Caco-2 (cell line): Measurements from ENCODE around the gene VTI1A. TPM values are rescaled to one million over a fixed set of nuclear protein-coding genes. Genes with fewer than 3 reads are reported as not detected.

Experiments
- BruUV-seq: library from RNA; stranded (reverse); fragments of 400-500 nt; replicated peaks from 2 replicates; lab custom pipeline; 2021; lab: Mats Ljungman, UMichigan
- CTCF ChIA-PET: fragments of 300-600 bp; sonication (Branson Sonifier 250); formaldehyde crosslinking; loops from one replicate; lab custom pipeline; 2022; ENCODE audit warnings: antibody characterized with exemption; lab: Charles Lee
- POLR2A ChIA-PET: fragments of 300-600 bp; sonication (Branson Sonifier 250); formaldehyde crosslinking; loops from one replicate; lab custom pipeline; 2022; ENCODE audit warnings: antibody characterized with exemption; lab: Charles Lee
- DNase-seq, 2 experiments: peaks; one replicate each; pipeline versions ENCODE4 v3.0.0 to v3.0.0-alpha.2; 2020 to 2022
- H3K27me3 ChIP-seq: replicated peaks from 2 replicates; pipeline ENCODE4 v1.6.0; 2011; ENCODE audit warnings: low read length; ENCODE audit not compliant: control insufficient read depth, insufficient read depth
- H3K36me3 ChIP-seq: 2 replicates; pipeline ENCODE4 v1.5.1; 2011; ENCODE audit warnings: low read length; ENCODE audit not compliant: control insufficient read depth, insufficient read depth
- H3K4me1 ChIP-seq: fragments of 250-450 bp; sonication (Bioruptor Pico); 2 replicates; pipeline ENCODE4 v1.5.1; 2020; ENCODE audit warnings: mild to moderate bottlenecking
- H3K4me3 ChIP-seq: 2 replicates; pipeline ENCODE4 v1.5.1; 2011; ENCODE audit warnings: low read depth, mild to moderate bottlenecking, control low read depth, low read length
- H3K9me3 ChIP-seq: fragments of 250-450 bp; sonication (Bioruptor Pico); 2 replicates; pipeline ENCODE4 v1.5.1; 2020; ENCODE audit warnings: mild to moderate bottlenecking, moderate library complexity
- H3K27ac Mint-ChIP-seq: one replicate; pipeline ENCODE4 v1.8.0; 2022; ENCODE audit warnings: mixed read lengths; ENCODE audit not compliant: unreplicated experiment
- H3K27me3 Mint-ChIP-seq: one replicate; pipeline ENCODE4 v1.8.0; 2022; ENCODE audit warnings: mixed read lengths; ENCODE audit not compliant: insufficient read depth, unreplicated experiment
- H3K36me3 Mint-ChIP-seq: one replicate; pipeline ENCODE4 v1.8.0; 2022; ENCODE audit warnings: mild to moderate bottlenecking, mixed read lengths; ENCODE audit not compliant: insufficient read depth, unreplicated experiment
- H3K4me1 Mint-ChIP-seq: one replicate; pipeline ENCODE4 v1.8.0; 2022; ENCODE audit warnings: low read depth, mixed read lengths; ENCODE audit not compliant: unreplicated experiment
- H3K4me3 Mint-ChIP-seq: one replicate; pipeline ENCODE4 v1.8.0; 2022; ENCODE audit warnings: mild to moderate bottlenecking, moderate library complexity, mixed read lengths; ENCODE audit not compliant: unreplicated experiment
- H3K9me3 Mint-ChIP-seq: one replicate; pipeline ENCODE4 v1.8.0; 2022; ENCODE audit warnings: mixed read lengths; ENCODE audit not compliant: unreplicated experiment
- CTCF ChIP-seq, 2 experiments: fragments of 200-600 bp in 1 of 2; IDR thresholded peaks; 1 replicate in 1 of 2; 2 replicates in 1 of 2; pipeline versions ENCODE4 v1.5.1 to v1.8.0; 2011 to 2022; ENCODE audit warnings: antibody characterized with exemption in 1 of 2, control low read depth in 1 of 2, inconsistent platforms in 1 of 2, low read depth in 1 of 2, low read length in 1 of 2, mild to moderate bottlenecking in 1 of 2, moderate library complexity in 1 of 2; ENCODE audit not compliant: insufficient read depth in 1 of 2, severe bottlenecking in 1 of 2, unreplicated experiment in 1 of 2
- intact Hi-C: fragments of 100-400 bp; cut with micrococcal nuclease; formaldehyde crosslinking; loops from one replicate; pipeline ENCODE4 v1.10.0; 2022; ENCODE audit not compliant: unreplicated experiment
- total RNA-seq: library from RNA; stranded (reverse); gene quantifications from 2 replicates; pipeline ENCODE4 v1.2.3, GENCODE V29; 2022

VTI1A gene
- total RNA-seq, 1 experiment from 2014 or later = 45.6 TPM

DNA sequence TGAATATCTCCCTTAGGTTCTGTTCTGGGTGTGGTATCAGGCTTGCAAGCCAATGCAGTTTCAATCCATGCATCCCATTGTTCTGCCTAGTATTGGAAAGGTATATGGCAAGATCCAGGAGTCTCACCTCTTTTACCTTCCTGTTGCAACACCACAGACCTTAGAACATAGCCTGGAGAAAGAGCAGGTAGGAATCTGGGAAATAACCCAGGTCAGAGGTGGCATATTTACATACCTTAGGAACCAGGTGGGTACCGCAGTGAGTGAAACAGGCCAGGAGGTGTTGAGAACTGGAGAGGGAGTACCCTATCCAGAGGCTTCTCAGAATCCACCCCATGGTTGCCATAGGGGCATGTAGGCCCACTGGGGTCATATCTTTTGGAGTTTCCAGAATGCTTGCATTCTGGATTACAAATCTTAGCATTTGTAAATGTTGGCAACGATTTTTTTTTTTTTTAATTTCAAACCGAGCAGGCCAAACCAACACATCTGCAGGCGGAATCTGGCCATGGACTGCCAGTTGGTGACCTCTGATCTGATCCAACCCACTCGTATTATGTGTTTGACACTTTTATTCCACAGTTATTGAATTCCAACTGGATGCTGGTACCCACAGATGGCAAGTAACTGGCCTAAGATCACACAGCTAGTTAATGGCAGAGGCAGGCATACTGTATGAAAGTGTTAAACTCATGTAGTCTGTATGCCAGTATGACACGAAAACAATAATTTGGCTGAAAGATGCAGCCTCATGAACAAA, 322.8 kb downstream of the VTI1A start:
- Mint-ChIP-seq H3K36me3 (peaks cover 12% of the 10 kb centered on the region), H3K27ac (peak overlapping the region; percentile 34), H3K9me3 (no peaks in the 10 kb centered on the region), H3K4me3 (no peak overlapping the region), H3K27me3 (no peaks in the 10 kb centered on the region), H3K4me1 (peaks cover 58% of the 10 kb centered on the region)
- peaks cover 57% of the 10 kb centered on the region for H3K4me1 ChIP-seq
- DNase-seq = no peak
- no peaks in the 10 kb centered on the region for H3K27me3 ChIP-seq
- ChIA-PET POLR2A (no interaction called here), CTCF (interaction anchor here (0.7 kb wide), 1 partner anchor 41 kb away, joined by 3 read pairs; no protein-coding TSS in a partner anchor)
- TF ChIP-seq CTCF (IDR thresholded peaks at IDR 0.05; ENCODE audit: insufficient read depth in 1 of 2, low read depth in 1 of 2, low read length in 1 of 2, severe bottlenecking in 1 of 2, unreplicated experiment in 1 of 2) = no peak
- intact Hi-C loops = no loop called here
- no TSS peak for BruUV-seq
- no peak overlapping the region for H3K4me3 ChIP-seq
- no peaks in the 10 kb centered on the region; the same call in none of the 2 replicates for H3K36me3 ChIP-seq
- no peaks in the 10 kb centered on the region for H3K9me3 ChIP-seq

DNA sequence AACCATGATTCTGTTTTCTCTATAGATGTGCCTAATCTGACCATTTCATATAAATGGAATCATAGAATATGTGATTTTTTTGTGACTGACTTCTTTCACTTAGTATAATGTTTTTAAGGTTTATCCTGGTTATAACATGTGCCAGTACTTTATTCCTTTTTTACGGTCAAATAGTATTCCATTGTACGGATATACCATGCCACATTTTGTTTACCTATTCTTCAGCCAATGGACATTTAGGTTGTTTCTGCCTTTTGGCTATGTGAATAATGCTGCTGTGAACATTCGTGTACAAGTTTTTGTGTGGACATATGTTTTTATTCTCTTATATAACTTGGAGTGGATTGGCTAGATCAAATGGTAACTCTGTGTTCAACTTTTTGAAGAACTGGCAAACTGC, 324.7 kb downstream of the VTI1A start:
- Histone ChIP-seq H3K4me3 (no peak overlapping the region), H3K9me3 (no peaks in the 10 kb centered on the region), H3K4me1 (peaks cover 59% of the 10 kb centered on the region), H3K36me3 (no peaks in the 10 kb centered on the region; the same call in none of the 2 replicates), H3K27me3 (no peaks in the 10 kb centered on the region)
- Mint-ChIP-seq H3K36me3 (peaks cover 12% of the 10 kb centered on the region), H3K27ac (no peak overlapping the region), H3K27me3 (no peaks in the 10 kb centered on the region), H3K4me1 (peaks cover 55% of the 10 kb centered on the region), H3K9me3 (no peaks in the 10 kb centered on the region), H3K4me3 (no peak overlapping the region)
- no peak for TF ChIP-seq CTCF (IDR thresholded peaks at IDR 0.05; ENCODE audit: insufficient read depth in 1 of 2, low read depth in 1 of 2, low read length in 1 of 2, severe bottlenecking in 1 of 2, unreplicated experiment in 1 of 2)
- BruUV-seq = no TSS peak
- POLR2A ChIA-PET = interaction anchor here (0.7 kb wide), 1 partner anchor 40 kb away, joined by 3 read pairs; no protein-coding TSS in a partner anchor
- intact Hi-C loops = no loop called here
- CTCF ChIA-PET = no interaction called here
- DNase-seq = no peak

- no TSS peak for BruUV-seq
- Histone ChIP-seq H3K27me3 (no peaks in the 10 kb centered on the region), H3K4me3 (no peak overlapping the region), H3K36me3 (no peaks in the 10 kb centered on the region; the same call in 1 of the 2 replicates), H3K9me3 (no peaks in the 10 kb centered on the region), H3K4me1 (peaks cover 61% of the 10 kb centered on the region)
- ChIA-PET CTCF (no interaction called here), POLR2A (interaction anchor here (0.8 kb wide), 1 partner anchor 23 kb away, joined by 3 read pairs; no protein-coding TSS in a partner anchor)
- Mint-ChIP-seq H3K9me3 (no peaks in the 10 kb centered on the region), H3K27me3 (no peaks in the 10 kb centered on the region), H3K36me3 (peaks cover 12% of the 10 kb centered on the region), H3K4me3 (no peak overlapping the region), H3K4me1 (peaks cover 39% of the 10 kb centered on the region), H3K27ac (no peak overlapping the region)
- no peak for DNase-seq
- intact Hi-C loops = no loop called here
- TF ChIP-seq CTCF (IDR thresholded peaks at IDR 0.05; ENCODE audit: insufficient read depth in 1 of 2, low read depth in 1 of 2, low read length in 1 of 2, severe bottlenecking in 1 of 2, unreplicated experiment in 1 of 2) = no peak
Observed at GRCh38 chr10:112773783-112774182, 326.8 kb downstream of the VTI1A start.
